HL-60 (cell line): ENCODE results near the gene NR4A2.

Source experiments
- GABPA ChIP-seq: IDR thresholded peaks from 2 replicates; pipeline ENCODE4 v1.6.1; 2012; ENCODE audit warnings: low read depth
- POLR2AphosphoS5 ChIP-seq: IDR thresholded peaks from 2 replicates; pipeline ENCODE4 v1.6.1; 2012; ENCODE audit warnings: low read depth
- TF ChIP-seq, protein P1 (sequence below): IDR thresholded peaks from one replicate; pipeline ENCODE4 v1.5.1; 2011; ENCODE audit warnings: low read length, control low read depth, inconsistent platforms; ENCODE audit not compliant: insufficient read depth
- TF ChIP-seq, protein P2 (sequence below): IDR thresholded peaks from 2 replicates; pipeline ENCODE4 v1.6.1; 2012; ENCODE audit warnings: low read depth; ENCODE audit not compliant: insufficient replicate concordance

DNA sequence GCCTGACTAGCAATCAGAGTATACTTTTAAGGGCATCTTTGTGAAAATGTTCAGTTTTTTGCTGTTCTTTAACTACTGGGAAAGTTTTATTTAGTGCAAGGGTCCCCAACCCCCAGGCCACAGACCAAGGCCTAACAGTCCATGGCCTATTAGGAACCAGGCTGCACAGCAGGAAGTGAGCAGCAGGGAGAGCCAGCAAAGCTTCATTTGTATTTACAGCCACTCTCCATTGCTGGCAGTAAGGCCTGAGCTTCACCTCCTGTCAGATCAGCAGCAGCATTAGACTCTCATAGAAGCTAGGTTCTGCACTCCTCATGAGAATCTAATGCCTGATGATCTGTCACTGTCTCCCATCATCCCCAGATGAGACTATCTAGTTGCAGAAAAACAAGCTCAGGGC is 17.1 kb upstream of the NR4A2 start:
- TF ChIP-seq, protein P1, sequence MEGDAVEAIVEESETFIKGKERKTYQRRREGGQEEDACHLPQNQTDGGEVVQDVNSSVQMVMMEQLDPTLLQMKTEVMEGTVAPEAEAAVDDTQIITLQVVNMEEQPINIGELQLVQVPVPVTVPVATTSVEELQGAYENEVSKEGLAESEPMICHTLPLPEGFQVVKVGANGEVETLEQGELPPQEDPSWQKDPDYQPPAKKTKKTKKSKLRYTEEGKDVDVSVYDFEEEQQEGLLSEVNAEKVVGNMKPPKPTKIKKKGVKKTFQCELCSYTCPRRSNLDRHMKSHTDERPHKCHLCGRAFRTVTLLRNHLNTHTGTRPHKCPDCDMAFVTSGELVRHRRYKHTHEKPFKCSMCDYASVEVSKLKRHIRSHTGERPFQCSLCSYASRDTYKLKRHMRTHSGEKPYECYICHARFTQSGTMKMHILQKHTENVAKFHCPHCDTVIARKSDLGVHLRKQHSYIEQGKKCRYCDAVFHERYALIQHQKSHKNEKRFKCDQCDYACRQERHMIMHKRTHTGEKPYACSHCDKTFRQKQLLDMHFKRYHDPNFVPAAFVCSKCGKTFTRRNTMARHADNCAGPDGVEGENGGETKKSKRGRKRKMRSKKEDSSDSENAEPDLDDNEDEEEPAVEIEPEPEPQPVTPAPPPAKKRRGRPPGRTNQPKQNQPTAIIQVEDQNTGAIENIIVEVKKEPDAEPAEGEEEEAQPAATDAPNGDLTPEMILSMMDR, result no peak
- TF ChIP-seq POLR2AphosphoS5 (no peak), GABPA (no peak)
- TF ChIP-seq, protein P2, sequence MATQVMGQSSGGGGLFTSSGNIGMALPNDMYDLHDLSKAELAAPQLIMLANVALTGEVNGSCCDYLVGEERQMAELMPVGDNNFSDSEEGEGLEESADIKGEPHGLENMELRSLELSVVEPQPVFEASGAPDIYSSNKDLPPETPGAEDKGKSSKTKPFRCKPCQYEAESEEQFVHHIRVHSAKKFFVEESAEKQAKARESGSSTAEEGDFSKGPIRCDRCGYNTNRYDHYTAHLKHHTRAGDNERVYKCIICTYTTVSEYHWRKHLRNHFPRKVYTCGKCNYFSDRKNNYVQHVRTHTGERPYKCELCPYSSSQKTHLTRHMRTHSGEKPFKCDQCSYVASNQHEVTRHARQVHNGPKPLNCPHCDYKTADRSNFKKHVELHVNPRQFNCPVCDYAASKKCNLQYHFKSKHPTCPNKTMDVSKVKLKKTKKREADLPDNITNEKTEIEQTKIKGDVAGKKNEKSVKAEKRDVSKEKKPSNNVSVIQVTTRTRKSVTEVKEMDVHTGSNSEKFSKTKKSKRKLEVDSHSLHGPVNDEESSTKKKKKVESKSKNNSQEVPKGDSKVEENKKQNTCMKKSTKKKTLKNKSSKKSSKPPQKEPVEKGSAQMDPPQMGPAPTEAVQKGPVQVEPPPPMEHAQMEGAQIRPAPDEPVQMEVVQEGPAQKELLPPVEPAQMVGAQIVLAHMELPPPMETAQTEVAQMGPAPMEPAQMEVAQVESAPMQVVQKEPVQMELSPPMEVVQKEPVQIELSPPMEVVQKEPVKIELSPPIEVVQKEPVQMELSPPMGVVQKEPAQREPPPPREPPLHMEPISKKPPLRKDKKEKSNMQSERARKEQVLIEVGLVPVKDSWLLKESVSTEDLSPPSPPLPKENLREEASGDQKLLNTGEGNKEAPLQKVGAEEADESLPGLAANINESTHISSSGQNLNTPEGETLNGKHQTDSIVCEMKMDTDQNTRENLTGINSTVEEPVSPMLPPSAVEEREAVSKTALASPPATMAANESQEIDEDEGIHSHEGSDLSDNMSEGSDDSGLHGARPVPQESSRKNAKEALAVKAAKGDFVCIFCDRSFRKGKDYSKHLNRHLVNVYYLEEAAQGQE, result no peak
